Brain microvascular endothelial cell (primary cell): ENCODE measurements around the gene RAD1.

Experiments used
- DNase-seq: peaks from one replicate; pipeline ENCODE4 v3.0.0-alpha.2; 2020
- H3K27ac ChIP-seq: fragments of 250-450 bp; sonication (Bioruptor Pico); 2 replicates; pipeline ENCODE4 v1.5.1; 2020; ENCODE audit warnings: mild to moderate bottlenecking, moderate library complexity
- H3K27me3 ChIP-seq: fragments of 250-450 bp; sonication (Bioruptor Pico); replicated peaks from 2 replicates; pipeline ENCODE4 v1.5.1; 2020; ENCODE audit warnings: mild to moderate bottlenecking
- H3K36me3 ChIP-seq: fragments of 250-450 bp; sonication (Bioruptor Pico); replicated peaks from 2 replicates; pipeline ENCODE4 v1.5.1; 2020; ENCODE audit warnings: mild to moderate bottlenecking
- H3K4me3 ChIP-seq: 2 replicates; pipeline ENCODE4 v1.5.1; 2011; ENCODE audit warnings: low read depth, mild to moderate bottlenecking, control low read depth, low read length, moderate library complexity
- in situ Hi-C: cut with HindIII; loops from 2 replicates; pipeline ENCODE4 v1.10.0; 2017; ENCODE audit warnings: low sequenced_read_pairs, low pct_ligation_motif_present
- TF ChIP-seq, protein P1 (sequence below): IDR thresholded peaks from 2 replicates; pipeline ENCODE4 v1.5.1; 2011; ENCODE audit warnings: low read depth, mild to moderate bottlenecking, moderate library complexity, low read length, control low read depth, inconsistent platforms; ENCODE audit errors: missing control alignments

RAD1 gene

DNA sequence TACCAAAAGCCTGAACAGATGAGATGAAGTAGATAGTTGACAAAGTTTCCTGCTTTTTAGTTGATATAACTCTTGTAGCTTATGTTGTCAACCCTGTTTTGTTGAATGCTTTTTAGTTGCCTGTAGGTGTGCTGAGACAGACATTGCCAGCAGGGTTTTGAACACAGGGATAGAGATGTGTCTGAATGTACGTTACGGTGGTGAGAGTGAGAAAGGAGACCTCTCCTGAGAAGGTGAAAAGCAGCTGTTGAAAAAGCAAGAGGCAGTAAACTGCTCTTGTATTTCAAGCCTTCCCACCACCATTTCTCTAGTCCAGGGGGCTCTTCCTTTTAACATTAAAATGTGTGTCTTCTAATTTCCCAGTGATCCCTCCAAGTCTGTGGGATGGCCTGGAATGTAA lies 28.7 kb upstream of the RAD1 start:
- Histone ChIP-seq H3K36me3 (peaks cover 24% of the 10 kb centered on the region), H3K27me3 (no peaks in the 10 kb centered on the region), H3K27ac (no peak overlapping the region), H3K4me3 (no peak overlapping the region)
- TF ChIP-seq, protein P1, sequence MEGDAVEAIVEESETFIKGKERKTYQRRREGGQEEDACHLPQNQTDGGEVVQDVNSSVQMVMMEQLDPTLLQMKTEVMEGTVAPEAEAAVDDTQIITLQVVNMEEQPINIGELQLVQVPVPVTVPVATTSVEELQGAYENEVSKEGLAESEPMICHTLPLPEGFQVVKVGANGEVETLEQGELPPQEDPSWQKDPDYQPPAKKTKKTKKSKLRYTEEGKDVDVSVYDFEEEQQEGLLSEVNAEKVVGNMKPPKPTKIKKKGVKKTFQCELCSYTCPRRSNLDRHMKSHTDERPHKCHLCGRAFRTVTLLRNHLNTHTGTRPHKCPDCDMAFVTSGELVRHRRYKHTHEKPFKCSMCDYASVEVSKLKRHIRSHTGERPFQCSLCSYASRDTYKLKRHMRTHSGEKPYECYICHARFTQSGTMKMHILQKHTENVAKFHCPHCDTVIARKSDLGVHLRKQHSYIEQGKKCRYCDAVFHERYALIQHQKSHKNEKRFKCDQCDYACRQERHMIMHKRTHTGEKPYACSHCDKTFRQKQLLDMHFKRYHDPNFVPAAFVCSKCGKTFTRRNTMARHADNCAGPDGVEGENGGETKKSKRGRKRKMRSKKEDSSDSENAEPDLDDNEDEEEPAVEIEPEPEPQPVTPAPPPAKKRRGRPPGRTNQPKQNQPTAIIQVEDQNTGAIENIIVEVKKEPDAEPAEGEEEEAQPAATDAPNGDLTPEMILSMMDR, result no peak
- no peak for DNase-seq
- in situ Hi-C loops, result no loop called here

DNA sequence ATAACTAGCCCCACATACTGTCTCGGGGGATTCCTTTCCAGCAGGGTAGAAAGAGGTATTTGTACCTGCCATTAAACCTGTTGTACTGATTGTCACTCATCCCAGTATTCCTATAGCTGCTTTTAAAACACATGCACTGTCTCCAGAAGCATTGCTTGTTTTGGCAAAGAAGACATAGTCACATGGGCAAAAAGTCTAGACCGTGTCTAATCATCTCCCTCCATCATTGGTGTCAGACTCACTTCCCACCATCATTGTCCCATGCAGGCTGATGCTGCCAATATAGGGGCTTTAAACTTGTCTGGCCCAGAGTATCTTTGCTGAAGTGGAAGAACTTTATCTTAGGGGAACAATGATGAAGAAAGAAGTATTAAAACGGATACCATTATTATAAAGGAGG lies 26.6 kb upstream of the RAD1 start:
- TF ChIP-seq, protein P1, result no peak
- Histone ChIP-seq H3K27me3 (no peaks in the 10 kb centered on the region), H3K27ac (no peak overlapping the region), H3K4me3 (no peak overlapping the region), H3K36me3 (peaks cover 36% of the 10 kb centered on the region)
- in situ Hi-C loops, result no loop called here
- peak; percentile 13 for DNase-seq

DNA sequence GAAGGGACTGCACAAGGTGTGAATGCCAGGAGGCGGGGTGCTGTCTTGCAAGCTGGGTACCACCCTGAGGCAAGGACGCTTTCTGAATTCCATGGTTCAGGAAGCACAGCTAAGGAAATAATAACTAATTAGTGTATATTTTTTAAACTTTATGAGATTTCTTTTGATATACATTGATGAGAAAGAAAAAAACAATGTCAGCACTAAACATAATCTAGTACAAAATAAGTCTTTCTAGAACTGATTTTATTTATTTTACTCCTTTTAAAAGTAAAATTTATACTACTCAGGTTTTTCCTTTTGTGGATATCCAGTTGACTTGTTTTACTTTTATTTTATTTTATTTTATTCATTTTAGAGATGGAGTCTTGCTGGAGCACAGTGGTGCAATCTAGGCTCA lies 17.6 kb upstream of the RAD1 start:
- TF ChIP-seq, protein P1, result no peak
- Histone ChIP-seq H3K27ac (no peak overlapping the region), H3K27me3 (no peaks in the 10 kb centered on the region), H3K36me3 (peaks cover 17% of the 10 kb centered on the region), H3K4me3 (no peak overlapping the region)
- no peak for DNase-seq
- in situ Hi-C loops, result no loop called here

DNA sequence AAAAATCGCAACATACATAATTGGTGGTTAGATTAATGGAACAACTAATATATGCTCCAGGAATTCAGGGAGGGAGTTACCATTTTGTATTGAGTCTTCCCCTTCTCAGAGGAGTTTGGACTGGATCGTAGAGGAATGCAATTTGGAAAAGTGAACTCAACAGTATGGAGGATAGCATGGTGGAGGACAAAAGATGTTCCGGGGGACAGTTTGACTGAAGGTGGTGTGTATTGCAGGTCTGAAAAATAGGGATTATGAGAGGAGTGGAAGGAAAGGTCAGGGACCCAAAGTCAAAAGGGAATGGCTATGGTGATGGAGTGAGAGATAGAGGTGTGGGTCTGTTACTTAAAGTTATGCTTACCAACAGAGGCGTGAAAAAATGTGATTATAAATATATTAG lies 15.6 kb upstream of the RAD1 start:
- Histone ChIP-seq H3K27me3 (no peaks in the 10 kb centered on the region), H3K4me3 (peak overlapping the region; percentile 90), H3K36me3 (peaks cover 5% of the 10 kb centered on the region), H3K27ac (peak overlapping the region; percentile 66)
- no peak for DNase-seq
- TF ChIP-seq, protein P1, result no peak
- in situ Hi-C loops, result no loop called here

DNA sequence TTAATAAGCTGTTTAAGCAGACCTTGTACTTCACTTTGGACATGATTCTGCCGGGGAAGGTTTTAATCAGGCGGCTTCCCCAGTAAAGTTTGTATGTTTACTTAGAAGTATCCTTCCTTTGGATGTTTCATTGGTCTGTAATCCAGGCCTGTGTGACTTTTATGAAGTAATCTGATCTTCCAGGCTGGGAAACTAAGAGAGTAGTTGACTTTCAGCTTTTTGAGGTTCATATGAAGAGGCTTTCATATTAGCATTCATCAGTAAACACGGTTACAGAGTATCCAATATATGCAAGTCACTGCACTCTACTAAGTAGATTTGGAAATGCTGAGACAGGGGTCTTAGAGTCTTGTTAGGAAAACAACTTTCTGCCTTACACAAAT lies 15.1 kb upstream of the RAD1 start:
- Histone ChIP-seq H3K27ac (peak overlapping the region; percentile 66), H3K36me3 (peaks cover 10% of the 10 kb centered on the region), H3K27me3 (no peaks in the 10 kb centered on the region), H3K4me3 (peak overlapping the region; percentile 90)
- TF ChIP-seq, protein P1, result no peak
- DNase-seq, result peak; percentile 22
- in situ Hi-C loops, result no loop called here

DNA sequence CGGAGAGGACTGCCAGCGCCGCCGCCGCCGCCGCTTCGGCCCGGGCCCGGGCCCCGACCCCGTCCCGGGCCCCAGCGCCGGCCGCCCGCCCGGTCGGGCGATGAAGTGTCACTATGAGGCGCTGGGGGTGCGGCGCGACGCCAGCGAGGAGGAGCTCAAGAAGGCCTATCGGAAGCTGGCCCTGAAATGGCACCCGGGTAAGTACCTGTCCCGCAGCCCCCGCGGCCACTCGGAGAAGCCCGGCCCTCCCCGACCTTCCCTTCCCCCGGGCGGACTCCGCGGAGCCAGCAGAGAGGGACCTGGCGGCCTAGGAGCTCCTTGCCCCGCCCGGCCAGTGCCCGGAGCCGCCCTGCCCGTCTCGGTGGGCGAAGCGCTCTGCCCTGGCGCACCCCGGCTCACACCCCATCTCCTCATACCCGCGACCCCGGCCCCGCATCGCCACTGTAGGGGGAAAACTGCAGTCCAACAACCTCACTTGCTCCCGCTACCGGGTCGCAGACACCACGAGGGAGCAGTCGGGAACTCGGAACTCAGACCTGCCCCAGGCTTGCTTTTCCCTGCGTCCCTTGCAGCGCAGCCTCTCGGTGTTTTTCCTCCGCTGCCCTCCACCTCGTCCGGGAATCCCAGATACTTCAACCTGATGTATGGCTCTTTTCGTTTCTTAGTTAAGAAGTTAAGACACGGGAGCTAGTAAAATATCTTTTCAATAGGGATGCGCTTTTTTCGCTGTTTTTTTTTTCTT lies 14.6 kb upstream of the RAD1 start:
- peak overlapping the region; percentile 66 for H3K27ac ChIP-seq
- no peaks in the 10 kb centered on the region for H3K27me3 ChIP-seq
- peak overlapping the region; percentile 90 for H3K4me3 ChIP-seq
- DNase-seq, result peak; percentile 66
- peaks cover 12% of the 10 kb centered on the region for H3K36me3 ChIP-seq
- in situ Hi-C loops, result no loop called here
- TF ChIP-seq, protein P1, result no peak
